TTC549 (cell line): ENCODE measurements around the gene ICE2.

Source experiments
- FAIRE-seq: peaks from 2 replicates; lab custom pipeline; 2012; peaks lifted over from hg19 to GRCh38; lab: Jason Lieb, UNC

Gene ICE2

DNA sequence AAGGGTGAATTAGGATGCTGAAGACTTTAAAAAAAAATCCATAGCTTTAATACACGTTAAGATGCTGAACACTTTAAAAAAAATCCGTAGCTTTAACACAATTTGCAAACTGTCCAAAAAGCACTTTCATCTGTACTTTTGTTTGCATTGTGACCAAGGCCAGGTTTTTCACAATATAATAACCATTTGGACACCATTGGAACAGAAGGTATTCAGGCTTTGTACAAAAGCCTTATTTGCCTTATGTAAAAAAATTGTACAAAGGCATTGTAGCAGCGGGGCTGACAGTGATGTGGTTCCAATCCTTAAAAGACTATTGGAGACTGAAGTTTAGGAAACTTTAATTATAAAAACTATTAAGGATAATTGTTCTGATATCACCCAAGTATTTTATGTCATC lies 15.2 kb upstream of the ICE2 start:
- no peak for FAIRE-seq

- FAIRE-seq = no peak
These were observed 14.2 kb upstream of the ICE2 start for GRCh38 chr15:60493166-60493565.

DNA sequence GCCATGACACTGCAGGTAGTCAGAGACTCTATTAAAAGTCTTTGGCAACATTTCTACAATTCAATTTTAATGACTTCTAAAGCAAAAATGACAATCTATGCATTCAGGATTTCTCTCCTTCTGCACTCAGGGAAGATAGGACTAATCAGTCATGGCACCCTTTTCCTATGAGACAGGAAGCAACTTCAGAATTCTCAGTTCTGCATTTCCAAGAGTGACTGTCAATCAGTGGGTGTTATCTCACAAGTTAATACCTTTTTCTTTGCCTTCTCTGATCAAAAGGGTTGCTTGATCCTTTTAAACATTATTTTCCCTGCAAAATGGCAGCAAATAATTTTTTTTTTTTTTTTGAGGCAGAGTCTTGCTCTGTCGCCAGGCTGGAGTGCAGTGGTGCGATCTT lies 7.8 kb upstream of the ICE2 start:
- FAIRE-seq = no peak

DNA sequence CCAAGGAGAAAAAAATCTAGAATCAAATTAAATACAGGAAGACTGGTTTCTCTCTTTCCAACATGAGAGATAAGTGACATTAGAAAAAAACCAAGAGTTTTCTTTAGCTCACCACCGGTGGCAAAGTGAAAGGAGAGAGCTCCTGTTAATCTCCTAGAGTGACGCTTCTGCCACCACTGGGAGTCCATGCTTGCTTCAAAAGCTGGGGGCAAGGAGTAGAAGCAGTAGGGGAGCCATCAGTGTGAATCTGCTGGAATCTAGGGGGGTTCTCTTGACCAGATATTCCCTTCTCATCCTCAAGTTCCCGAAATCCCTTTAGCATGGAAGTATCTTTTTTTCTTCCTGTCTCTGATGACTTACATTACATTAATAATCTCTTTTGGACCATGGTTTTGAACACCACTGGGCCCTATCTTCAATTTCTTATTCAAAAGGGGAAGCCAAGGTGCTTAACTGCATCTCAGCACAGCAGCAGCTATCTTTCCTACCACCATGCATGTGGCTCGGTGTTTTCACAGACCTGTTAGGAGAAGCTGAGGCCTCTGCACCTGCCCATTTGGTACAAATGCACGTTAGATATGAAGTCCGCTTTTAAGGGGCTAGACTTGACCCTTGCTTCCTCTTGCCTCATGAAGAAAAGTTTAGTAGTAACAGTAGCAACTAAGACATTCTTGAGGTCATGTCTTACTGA lies 6.6 kb upstream of the ICE2 start:
- FAIRE-seq = no peak

GRCh38 chr15:60483042-60483441 lies 4.1 kb upstream of the ICE2 start:
- FAIRE-seq = no peak

- FAIRE-seq = no peak
These were observed 1.9 kb upstream of the ICE2 start for GRCh38 chr15:60480888-60481287.

DNA sequence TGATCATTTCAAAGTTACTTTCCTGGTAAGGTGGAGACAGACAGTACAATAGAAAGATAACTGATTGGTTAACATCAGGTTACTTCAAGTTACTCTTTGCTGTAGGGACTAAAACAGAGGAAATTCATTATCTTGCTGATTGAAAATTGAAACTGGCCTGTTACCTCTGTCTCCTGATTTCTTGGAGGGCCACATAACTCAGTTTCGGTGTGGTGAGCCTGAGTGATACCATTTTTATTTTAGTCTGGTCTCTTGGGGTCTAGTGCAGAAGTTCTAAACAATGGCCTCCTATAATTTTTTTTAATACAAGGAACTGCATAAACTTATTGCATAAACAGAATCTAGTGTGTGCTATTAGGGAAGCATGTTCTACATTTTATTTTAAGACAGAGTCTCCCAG lies 1.2 kb upstream of the ICE2 start:
- FAIRE-seq = no peak

- FAIRE-seq = no peak
These were observed 594 bp upstream of the ICE2 start for GRCh38 chr15:60479361-60480110.

GRCh38 chr15:60477916-60478565 lies 901 bp downstream of the ICE2 start:
- FAIRE-seq = no peak

- no peak for FAIRE-seq
These were observed 1.8 kb downstream of the ICE2 start for GRCh38 chr15:60477164-60477563.

GRCh38 chr15:60476713-60477112 lies 2.2 kb downstream of the ICE2 start:
- FAIRE-seq = no peak

- FAIRE-seq = no peak
These were observed 5.8 kb downstream of the ICE2 start for GRCh38 chr15:60473135-60473534.

- no peak for FAIRE-seq
These were observed 7.6 kb downstream of the ICE2 start for GRCh38 chr15:60471314-60471713.

- no peak for FAIRE-seq
These were observed 8.9 kb downstream of the ICE2 start for GRCh38 chr15:60469893-60470641.

GRCh38 chr15:60464836-60465630 lies 13.9 kb downstream of the ICE2 start:
- no peak for FAIRE-seq

DNA sequence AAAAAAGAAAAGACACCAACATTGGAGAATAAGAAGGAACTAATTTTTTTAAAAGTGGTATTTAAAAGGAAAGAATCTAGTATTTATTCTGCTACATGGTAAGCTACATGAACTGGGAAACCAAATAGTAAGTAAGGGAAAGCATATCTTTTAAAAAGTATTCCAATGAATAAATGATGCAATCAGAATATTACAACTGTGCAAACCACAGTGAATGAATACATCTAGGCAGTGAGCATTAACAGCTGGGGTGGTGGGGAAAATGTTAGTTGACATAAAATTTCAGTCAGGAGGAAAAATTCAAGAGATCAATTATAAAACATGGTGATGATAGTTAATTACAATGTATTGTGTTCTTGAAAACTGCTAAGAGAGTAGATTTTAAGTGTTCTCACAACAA lies 16.9 kb downstream of the ICE2 start:
- no peak for FAIRE-seq

GRCh38 chr15:60460931-60461330 lies 18.0 kb downstream of the ICE2 start:
- FAIRE-seq = no peak

GRCh38 chr15:60458721-60459120 lies 20.2 kb downstream of the ICE2 start:
- FAIRE-seq = no peak

DNA sequence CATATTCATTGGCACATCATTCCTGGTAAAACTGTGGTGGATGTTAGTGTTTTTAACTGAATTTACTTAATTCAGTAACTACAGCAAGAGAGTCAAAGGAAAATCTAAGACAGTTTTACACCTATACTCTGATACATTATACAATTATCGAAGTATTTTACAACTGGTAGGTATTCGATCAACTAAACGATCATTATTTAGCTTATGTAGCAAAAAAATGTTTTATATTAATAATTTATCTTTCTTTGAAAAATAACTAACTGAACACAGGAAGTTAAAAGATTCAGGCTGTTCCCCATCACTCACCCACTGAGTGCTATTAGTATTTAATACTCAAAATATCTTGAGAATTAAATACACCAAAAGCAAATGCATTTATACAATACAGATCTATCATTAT lies 21.0 kb downstream of the ICE2 start:
- FAIRE-seq = no peak

DNA sequence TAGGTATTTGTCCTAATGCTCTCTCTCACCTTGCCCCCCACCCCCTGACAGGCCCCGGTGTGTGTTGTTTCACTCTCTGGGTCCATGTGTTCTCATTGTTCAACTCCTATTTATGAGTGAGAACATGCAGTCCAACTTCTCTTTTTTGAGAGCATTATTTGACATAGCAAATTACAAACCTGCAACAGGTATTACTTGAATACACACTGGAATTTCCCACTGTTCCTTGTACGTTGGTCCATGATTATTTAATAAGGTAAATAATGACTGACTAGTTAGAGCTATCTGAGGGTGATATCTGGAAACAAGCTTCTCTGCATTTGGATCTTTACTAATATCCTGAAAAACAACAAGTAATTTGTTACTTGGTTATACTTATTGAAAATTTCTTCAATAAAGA lies 24.1 kb downstream of the ICE2 start:
- no peak for FAIRE-seq

- FAIRE-seq = no peak
These were observed 30.1 kb downstream of the ICE2 start for GRCh38 chr15:60448668-60449360.
